WTC11 (cell line): Measurements from ENCODE around the gene KRTAP4-6. TPM values are rescaled to one million over a fixed set of nuclear protein-coding genes. Genes with fewer than 3 reads are reported as not detected.

Experiments used
- total RNA-seq: library from RNA; stranded (reverse); gene quantifications from 3 replicates; pipeline ENCODE4 v1.2.3, GENCODE V29; 2021

KRTAP4-6 gene
- total RNA-seq, 1 experiment from 2014 or later = not detected

Other genes starting within 250 kb of the KRTAP4-6 start
- gene KRT23, start 202.9 kb downstream of the KRTAP4-6 start, total RNA-seq = not detected in 3 replicates
- gene KRT39, start 173.6 kb downstream of the KRTAP4-6 start, total RNA-seq = not detected in 3 replicates
- gene KRT40, start 156.2 kb downstream of the KRTAP4-6 start, total RNA-seq = not detected in 3 replicates
- not detected in 3 replicates for gene KRTAP3-3, start 146.4 kb downstream of the KRTAP4-6 start, total RNA-seq
- not detected in 3 replicates for gene KRTAP3-2, start 140.6 kb downstream of the KRTAP4-6 start, total RNA-seq
- not detected in 3 replicates for gene KRTAP3-1, start 131.4 kb downstream of the KRTAP4-6 start, total RNA-seq
- gene KRTAP1-5, start 113.3 kb downstream of the KRTAP4-6 start, total RNA-seq = not detected in 3 replicates
- not detected in 3 replicates for gene KRTAP1-4, start 110.3 kb downstream of the KRTAP4-6 start, total RNA-seq
- gene KRTAP1-3, start 105.7 kb downstream of the KRTAP4-6 start, total RNA-seq = not detected in 3 replicates
- gene KRTAP1-1, start 99.1 kb downstream of the KRTAP4-6 start, total RNA-seq = not detected in 3 replicates
- not detected in 3 replicates for gene KRTAP2-1, start 93.2 kb downstream of the KRTAP4-6 start, total RNA-seq
- not detected in 3 replicates for gene KRTAP2-2, start 85.3 kb downstream of the KRTAP4-6 start, total RNA-seq
- gene KRTAP2-3, start 80.4 kb downstream of the KRTAP4-6 start, total RNA-seq = not detected in 3 replicates
- gene KRTAP2-4, start 74.7 kb downstream of the KRTAP4-6 start, total RNA-seq = not detected in 3 replicates
- not detected in 3 replicates for gene KRTAP4-7, start 56.4 kb downstream of the KRTAP4-6 start, total RNA-seq
- not detected in 3 replicates for gene KRTAP4-8, start 42.4 kb downstream of the KRTAP4-6 start, total RNA-seq
- not detected in 3 replicates for gene KRTAP4-16, start 38.3 kb downstream of the KRTAP4-6 start, total RNA-seq
- not detected in 3 replicates for gene KRTAP4-9, start 35.2 kb downstream of the KRTAP4-6 start, total RNA-seq
- gene KRTAP4-11, start 22.2 kb downstream of the KRTAP4-6 start, total RNA-seq = not detected in 3 replicates
- gene KRTAP4-12, start 16.4 kb downstream of the KRTAP4-6 start, total RNA-seq = not detected in 3 replicates
- gene KRTAP4-5, start 9.3 kb upstream of the KRTAP4-6 start, total RNA-seq = not detected in 3 replicates
- not detected in 3 replicates for gene KRTAP4-4, start 20.2 kb upstream of the KRTAP4-6 start, total RNA-seq
- not detected in 3 replicates for gene KRTAP4-3, start 27.7 kb upstream of the KRTAP4-6 start, total RNA-seq
- not detected in 3 replicates for gene KRTAP4-2, start 37.7 kb upstream of the KRTAP4-6 start, total RNA-seq
- gene KRTAP4-1, start 44.4 kb upstream of the KRTAP4-6 start, total RNA-seq = not detected in 3 replicates
- not detected in 3 replicates for gene KRTAP9-1, start 49.3 kb upstream of the KRTAP4-6 start, total RNA-seq
- gene KRTAP9-2, start 86.1 kb upstream of the KRTAP4-6 start, total RNA-seq = not detected in 3 replicates
- not detected in 3 replicates for gene KRTAP9-3, start 91.9 kb upstream of the KRTAP4-6 start, total RNA-seq
- gene KRTAP9-8, start 97.5 kb upstream of the KRTAP4-6 start, total RNA-seq = not detected in 3 replicates
- not detected in 3 replicates for gene KRTAP9-4, start 109.1 kb upstream of the KRTAP4-6 start, total RNA-seq
- gene KRTAP9-9, start 114.8 kb upstream of the KRTAP4-6 start, total RNA-seq = not detected in 3 replicates
- gene KRTAP9-6, start 124.8 kb upstream of the KRTAP4-6 start, total RNA-seq = not detected in 3 replicates
- gene KRTAP9-7, start 135.2 kb upstream of the KRTAP4-6 start, total RNA-seq = not detected in 3 replicates
- gene KRTAP29-1, start 162.3 kb upstream of the KRTAP4-6 start, total RNA-seq = not detected in 3 replicates
- not detected in 3 replicates for gene KRTAP16-1, start 168.8 kb upstream of the KRTAP4-6 start, total RNA-seq
- gene KRTAP17-1, start 175.2 kb upstream of the KRTAP4-6 start, total RNA-seq = not detected in 3 replicates
- not detected in 3 replicates for gene KRT33A, start 210.3 kb upstream of the KRTAP4-6 start, total RNA-seq
- gene KRT33B, start 229.3 kb upstream of the KRTAP4-6 start, total RNA-seq = not detected in 3 replicates
- not detected in 3 replicates for gene KRT34, start 241.8 kb upstream of the KRTAP4-6 start, total RNA-seq